Astrocyte (in vitro differentiated cells and primary cell): Measurements from ENCODE around the gene C9orf50. TPM values are rescaled to one million over a fixed set of nuclear protein-coding genes. Genes with fewer than 3 reads are reported as not detected.

Source experiments
- DNase-seq: peaks from one replicate; pipeline ENCODE4 v3.0.0-alpha.2; 2010; ENCODE audit warnings: low read depth
- FAIRE-seq: peaks from 2 replicates; lab custom pipeline; 2011; peaks lifted over from hg19 to GRCh38; lab: Jason Lieb, UNC
- H2AFZ ChIP-seq: 2 replicates; pipeline ENCODE4 v1.6.0; 2012; ENCODE audit warnings: low read depth, low read length, inconsistent platforms
- H3K27ac ChIP-seq: 2 replicates; pipeline ENCODE4 v1.5.1; 2011; ENCODE audit warnings: low read depth, low read length, inconsistent platforms
- H3K27me3 ChIP-seq: 2 replicates; pipeline ENCODE4 v1.6.0; 2011; ENCODE audit warnings: low read length, inconsistent platforms; ENCODE audit not compliant: insufficient read depth
- H3K36me3 ChIP-seq: 2 replicates; pipeline ENCODE4 v1.5.1; 2011; ENCODE audit warnings: low read length, inconsistent platforms; ENCODE audit not compliant: insufficient read depth
- H3K4me1 ChIP-seq: 2 replicates; pipeline ENCODE4 v1.5.1; 2011; ENCODE audit warnings: low read length, inconsistent platforms; ENCODE audit not compliant: insufficient read depth
- H3K4me2 ChIP-seq: 2 replicates; pipeline ENCODE4 v1.6.0; 2012; ENCODE audit warnings: low read length, inconsistent platforms
- H3K4me3 ChIP-seq: 2 replicates; pipeline ENCODE4 v1.5.1; 2011; ENCODE audit warnings: low read depth, mild to moderate bottlenecking, low read length, inconsistent platforms; ENCODE audit not compliant: insufficient read depth
- H3K79me2 ChIP-seq: 2 replicates; pipeline ENCODE4 v1.6.0; 2012; ENCODE audit warnings: mild to moderate bottlenecking, low read length, inconsistent platforms; ENCODE audit not compliant: insufficient read depth
- H3K9ac ChIP-seq: 2 replicates; pipeline ENCODE4 v1.6.0; 2012; ENCODE audit warnings: mild to moderate bottlenecking, low read length, inconsistent platforms
- H3K9me3 ChIP-seq: 2 replicates; pipeline ENCODE4 v1.5.1; 2012; ENCODE audit warnings: low read depth, mild to moderate bottlenecking, low read length, inconsistent platforms; ENCODE audit not compliant: insufficient read depth
- H4K20me1 ChIP-seq: 2 replicates; pipeline ENCODE4 v1.6.0; 2012; ENCODE audit warnings: low read length, inconsistent platforms; ENCODE audit not compliant: insufficient read depth
- H3K27ac Mint-ChIP-seq: one replicate; pipeline ENCODE4 v1.8.0; 2021; ENCODE audit warnings: mild to moderate bottlenecking, mixed read lengths; ENCODE audit not compliant: unreplicated experiment
- H3K27me3 Mint-ChIP-seq: one replicate; pipeline ENCODE4 v1.8.0; 2021; ENCODE audit warnings: low read depth, mixed read lengths; ENCODE audit not compliant: unreplicated experiment
- H3K36me3 Mint-ChIP-seq: one replicate; pipeline ENCODE4 v1.8.0; 2021; ENCODE audit warnings: low read depth, mixed read lengths; ENCODE audit not compliant: unreplicated experiment
- H3K4me1 Mint-ChIP-seq: one replicate; pipeline ENCODE4 v1.8.0; 2021; ENCODE audit warnings: low read depth, mixed read lengths; ENCODE audit not compliant: unreplicated experiment
- H3K4me3 Mint-ChIP-seq: one replicate; pipeline ENCODE4 v1.8.0; 2021; ENCODE audit warnings: mild to moderate bottlenecking, moderate library complexity, mixed read lengths; ENCODE audit not compliant: unreplicated experiment
- H3K9me3 Mint-ChIP-seq: one replicate; pipeline ENCODE4 v1.8.0; 2021; ENCODE audit warnings: mild to moderate bottlenecking, mixed read lengths; ENCODE audit not compliant: unreplicated experiment
- CTCF ChIP-seq: IDR thresholded peaks from 2 replicates; pipeline ENCODE4 v1.5.1; 2011; ENCODE audit warnings: low read depth, mild to moderate bottlenecking, inconsistent platforms, low read length, moderate library complexity; ENCODE audit not compliant: insufficient read depth
- EZH2 ChIP-seq: IDR thresholded peaks from 2 replicates; pipeline ENCODE4 v1.6.1; 2012; ENCODE audit warnings: mild to moderate bottlenecking, low read length, inconsistent platforms; ENCODE audit not compliant: insufficient read depth
- total RNA-seq: library from RNA; stranded (reverse); gene quantifications from 2 replicates; pipeline ENCODE4 v1.2.1, GENCODE V29; 2021

C9orf50 gene
- total RNA-seq, 1 donor from 2014 or later: 0.41 TPM

DNA sequence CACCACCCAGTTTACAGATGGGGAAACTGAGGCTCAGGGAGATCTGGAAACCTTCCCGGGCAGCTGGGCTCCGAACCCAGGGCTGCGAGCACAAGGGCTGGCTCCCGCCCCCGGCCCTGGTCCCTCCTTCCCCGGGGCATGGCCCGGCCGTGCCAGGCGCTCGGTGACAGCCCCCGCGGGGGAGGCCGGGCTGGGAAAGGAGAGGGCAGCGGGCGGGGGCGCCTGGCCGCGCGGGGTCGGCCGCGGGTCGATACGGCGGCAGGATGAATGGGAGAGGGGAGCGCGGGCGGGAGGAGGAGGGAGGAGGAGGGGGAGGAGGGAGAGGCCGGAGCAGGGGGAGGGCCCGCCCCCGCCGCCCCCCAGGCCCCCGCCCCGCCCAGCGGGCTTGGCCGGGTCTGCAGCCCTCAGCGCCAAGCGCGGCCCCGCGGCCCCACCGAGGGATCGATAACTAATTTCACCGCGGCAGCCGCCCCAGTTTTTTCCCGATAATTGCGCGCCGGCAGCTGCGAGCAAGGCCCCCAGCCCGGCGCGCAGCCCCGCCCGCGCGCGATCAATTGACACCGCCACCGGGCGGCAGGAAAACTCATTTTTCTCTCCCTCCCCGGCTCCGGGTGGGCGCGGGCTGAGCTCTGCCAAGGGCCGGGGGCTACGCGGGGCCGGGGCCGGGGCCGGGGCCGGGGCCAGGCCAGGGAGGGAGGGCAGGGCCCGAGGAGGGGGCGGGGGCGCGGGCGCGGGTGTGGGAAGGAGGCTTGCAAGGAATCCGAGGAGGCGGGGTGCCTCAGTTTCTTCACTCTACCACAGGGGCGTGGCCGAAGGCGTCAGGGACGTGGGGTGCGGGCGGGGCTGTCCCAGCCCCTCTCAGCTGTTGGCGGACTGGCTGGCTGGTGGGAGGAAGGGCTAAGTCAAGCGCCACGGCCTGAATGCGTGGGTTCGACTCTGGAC is 52.1 kb downstream of the C9orf50 start:
- Histone ChIP-seq H4K20me1 (no peaks in the 10 kb centered on the region), H2AFZ (peak overlapping the region; percentile 66), H3K4me1 (peaks cover 38% of the 10 kb centered on the region), H3K9ac (peak overlapping the region; percentile 74), H3K4me2 (peak overlapping the region; percentile 90), H3K79me2 (no peaks in the 10 kb centered on the region), H3K4me3 (peak overlapping the region; percentile 56), H3K27me3 (no peaks in the 10 kb centered on the region), H3K27ac (peak overlapping the region; percentile 6), H3K9me3 (no peaks in the 10 kb centered on the region), H3K36me3 (no peaks in the 10 kb centered on the region)
- Mint-ChIP-seq H3K4me3 (peak overlapping the region; percentile 75), H3K27ac (peak overlapping the region; percentile 89), H3K4me1 (peaks cover 16% of the 10 kb centered on the region), H3K27me3 (no peaks in the 10 kb centered on the region), H3K36me3 (no peaks in the 10 kb centered on the region), H3K9me3 (no peaks in the 10 kb centered on the region)
- TF ChIP-seq CTCF: no peak
- TF ChIP-seq EZH2: no peak
- FAIRE-seq (no peak), DNase-seq (no peak)

- Histone ChIP-seq H2AFZ (peak overlapping the region; percentile 66), H3K27me3 (no peaks in the 10 kb centered on the region), H3K79me2 (no peaks in the 10 kb centered on the region), H3K9ac (peak overlapping the region; percentile 74), H3K4me1 (peaks cover 38% of the 10 kb centered on the region), H3K9me3 (no peaks in the 10 kb centered on the region), H3K4me2 (peak overlapping the region; percentile 90), H4K20me1 (no peaks in the 10 kb centered on the region), H3K4me3 (peak overlapping the region; percentile 56), H3K27ac (peak overlapping the region; percentile 6), H3K36me3 (no peaks in the 10 kb centered on the region)
- Mint-ChIP-seq H3K4me3 (peak overlapping the region; percentile 75), H3K9me3 (no peaks in the 10 kb centered on the region), H3K27ac (peak overlapping the region; percentile 89), H3K27me3 (no peaks in the 10 kb centered on the region), H3K4me1 (peaks cover 16% of the 10 kb centered on the region), H3K36me3 (no peaks in the 10 kb centered on the region)
- DNase-seq (peak; percentile 60), FAIRE-seq (no peak)
- TF ChIP-seq CTCF: no peak
- TF ChIP-seq EZH2: no peak
Measured at GRCh38 chr9:129567842-129568559, 52.9 kb downstream of the C9orf50 start.
